Measurements from ENCODE around the gene NCBP2L. TPM values are rescaled to one million over a fixed set of nuclear protein-coding genes. Genes with fewer than 3 reads are reported as not detected.

The NCBP2L gene
- total RNA-seq, 1 experiment from 2014 or later = not detected

Other genes with a start within 250 kb of the NCBP2L start
- 34.4 and 37.8 TPM in 2 replicates for gene PRPS1, start 149.2 kb upstream of the NCBP2L start, total RNA-seq (2014; rRNA removed; shearing (Covaris generic))
- gene TSC22D3, start 1.9 kb upstream of the NCBP2L start, total RNA-seq (2014; rRNA removed; shearing (Covaris generic)) = 54.6 and 63.5 TPM in 2 replicates
- gene MID2, start 48.1 kb downstream of the NCBP2L start, total RNA-seq (2014; rRNA removed; shearing (Covaris generic)) = 0.58 and 1.2 TPM in 2 replicates
- not detected in 2 replicates for gene TEX13B, start 204.6 kb downstream of the NCBP2L start, total RNA-seq (2014; rRNA removed; shearing (Covaris generic))

Data from HT-29 (cell line).